Natural killer cell (primary cell): Measurements from ENCODE around the gene DGCR2. TPM values are rescaled to one million over a fixed set of nuclear protein-coding genes. Genes with fewer than 3 reads are reported as not detected.
A peak's percentile ranks its signal among the peaks of the same experiment; 100 is the strongest.

ENCODE experiments used
- ATAC-seq, 3 donors: fragments of 150-1000 bp in 2 of 3; fragments of 200-7000 bp in 1 of 3; cut with Tn5 transposase; 1 replicate in 1 of 3; 2 replicates in 2 of 3; pipeline ENCODE4 v1.10.0; 2021; ENCODE audit warnings: mild to moderate bottlenecking in 2 of 3, moderate library complexity in 2 of 3
- DNase-seq, 2 donors: peaks; one replicate each; pipeline versions ENCODE4 v3.0.0 to v3.0.0-alpha.2; 2013 to 2021; ENCODE audit warnings: mixed read lengths in 1 of 2
- H3K27ac ChIP-seq: one replicate; pipeline ENCODE4 v1.5.1; 2013; ENCODE audit warnings: mild to moderate bottlenecking, low read length
- H3K27me3 ChIP-seq: one replicate; pipeline ENCODE4 v1.6.1; 2013; ENCODE audit warnings: low read length; ENCODE audit not compliant: control insufficient read depth, insufficient read depth
- H3K36me3 ChIP-seq: one replicate; pipeline ENCODE4 v1.6.1; 2013; ENCODE audit warnings: low read length; ENCODE audit not compliant: control insufficient read depth, insufficient read depth
- H3K4me1 ChIP-seq: one replicate; pipeline ENCODE4 v1.6.1; 2013; ENCODE audit warnings: low read length; ENCODE audit not compliant: control insufficient read depth, insufficient read depth
- H3K4me3 ChIP-seq: one replicate; pipeline ENCODE4 v1.5.1; 2013; ENCODE audit warnings: low read length
- H3K9me3 ChIP-seq: one replicate; pipeline ENCODE4 v1.6.1; 2013; ENCODE audit warnings: low read length; ENCODE audit not compliant: control insufficient read depth, insufficient read depth
- H3K27ac Mint-ChIP-seq, 2 donors: one replicate each; pipeline ENCODE4 v1.8.0; 2022; ENCODE audit warnings: mild to moderate bottlenecking in 2 of 2, mixed read lengths in 2 of 2, moderate library complexity in 1 of 2
- H3K27me3 Mint-ChIP-seq, 2 donors: one replicate each; pipeline ENCODE4 v1.8.0; 2022; ENCODE audit warnings: low read depth in 2 of 2, mixed read lengths in 2 of 2
- H3K36me3 Mint-ChIP-seq: one replicate; pipeline ENCODE4 v1.8.0; 2022; ENCODE audit warnings: mixed read lengths
- H3K4me1 Mint-ChIP-seq, 2 donors: one replicate each; pipeline ENCODE4 v1.8.0; 2022; ENCODE audit warnings: mixed read lengths in 2 of 2
- H3K4me3 Mint-ChIP-seq: one replicate; pipeline ENCODE4 v1.8.0; 2022; ENCODE audit warnings: mild to moderate bottlenecking, moderate library complexity, mixed read lengths
- H3K9me3 Mint-ChIP-seq, 2 donors: one replicate each; pipeline ENCODE4 v1.8.0; 2022; ENCODE audit warnings: mixed read lengths in 2 of 2
- CTCF ChIP-seq: fragments of 200-600 bp; IDR thresholded peaks from one replicate; pipeline ENCODE4 v1.8.0; 2022; ENCODE audit warnings: antibody characterized with exemption
- WGBS: methylation state at CpG from one replicate; pipeline ENCODE4 v1.1.7; 2013; ENCODE audit warnings: missing lambda C conversion rate; ENCODE audit not compliant: insufficient coverage; 5-methylcytosine and 5-hydroxymethylcytosine counted together
- intact Hi-C: fragments of 100-400 bp; cut with micrococcal nuclease; formaldehyde crosslinking; loops from one replicate; pipeline ENCODE4 v1.14.2; 2022
- total RNA-seq, 4 donors: library from RNA; stranded (reverse); fragments of 120-200 nt in 1 of 4; gene quantifications; one replicate each; pipeline versions ENCODE4 v1.2.3 to v1.2.4, GENCODE V29; 2013 to 2022

Gene DGCR2
- total RNA-seq, 3 donors from 2014 or later (not counting 1 experiment from before 2014, with no cell fraction given): 27.5 to 44.1 (median 41.3) TPM

- intact Hi-C loops: no loop called here
- peaks cover 48% of the 10 kb centered on the region for H3K36me3 ChIP-seq
- H3K27me3 ChIP-seq: no peaks in the 10 kb centered on the region
- H3K27ac Mint-ChIP-seq: no peak overlapping the region
- no peaks in the 10 kb centered on the region for H3K36me3 Mint-ChIP-seq
- peaks cover 12% of the 10 kb centered on the region for H3K4me1 ChIP-seq
- TF ChIP-seq CTCF: no peak
- peak overlapping the region; percentile 28 for H3K4me3 Mint-ChIP-seq
- ATAC-seq: no peak
- H3K27me3 Mint-ChIP-seq: peaks cover 2 to 11% of the 10 kb centered on the region in 2 donors
- no peaks in the 10 kb centered on the region for H3K9me3 Mint-ChIP-seq
- 99% methylated on average over 9 of the region's 9 CpGs for WGBS
- no peak for DNase-seq
- no peaks in the 10 kb centered on the region for H3K9me3 ChIP-seq
- H3K27ac ChIP-seq: no peak overlapping the region
- H3K4me3 ChIP-seq: no peak overlapping the region
- peaks cover 17 to 22% of the 10 kb centered on the region in 2 donors for H3K4me1 Mint-ChIP-seq
Observed at GRCh38 chr22:19142394-19142793, 20.2 kb upstream of the DGCR2 start.

GRCh38 chr22:19139974-19140373 lies 17.8 kb upstream of the DGCR2 start:
- H3K4me3 ChIP-seq: no peak overlapping the region
- 97% methylated on average over 5 of the region's 5 CpGs for WGBS
- no peak overlapping the region for H3K27ac ChIP-seq
- no peaks in the 10 kb centered on the region for H3K9me3 ChIP-seq
- ATAC-seq (no peak), DNase-seq (no peak)
- H3K27me3 ChIP-seq: no peaks in the 10 kb centered on the region
- H3K4me3 Mint-ChIP-seq: no peak overlapping the region
- peaks cover 17 to 34% of the 10 kb centered on the region in 2 donors for H3K4me1 Mint-ChIP-seq
- H3K9me3 Mint-ChIP-seq: no peaks in the 10 kb centered on the region
- intact Hi-C loops: no loop called here
- no peak for TF ChIP-seq CTCF
- H3K4me1 ChIP-seq: peaks cover 12% of the 10 kb centered on the region
- no peaks in the 10 kb centered on the region for H3K27me3 Mint-ChIP-seq
- peaks cover 65% of the 10 kb centered on the region for H3K36me3 ChIP-seq
- no peak overlapping the region for H3K27ac Mint-ChIP-seq
- no peaks in the 10 kb centered on the region for H3K36me3 Mint-ChIP-seq

- Histone ChIP-seq H3K27me3 (no peaks in the 10 kb centered on the region), H3K4me3 (no peak overlapping the region), H3K36me3 (peaks cover 75% of the 10 kb centered on the region), H3K9me3 (no peaks in the 10 kb centered on the region), H3K27ac (no peak overlapping the region), H3K4me1 (peaks cover 9% of the 10 kb centered on the region)
- no peak for DNase-seq
- Mint-ChIP-seq H3K4me1 (peaks cover 8 to 25% of the 10 kb centered on the region in 2 donors), H3K36me3 (no peaks in the 10 kb centered on the region), H3K4me3 (no peak overlapping the region), H3K9me3 (no peaks in the 10 kb centered on the region), H3K27me3 (no peaks in the 10 kb centered on the region), H3K27ac (no peak overlapping the region)
- WGBS: 97% methylated on average over 9 of the region's 9 CpGs
- ATAC-seq: no peak
- no peak for TF ChIP-seq CTCF
- intact Hi-C loops: no loop called here
Observed at GRCh38 chr22:19139001-19139356, 16.8 kb upstream of the DGCR2 start.

GRCh38 chr22:19138217-19139000 lies 16.2 kb upstream of the DGCR2 start:
- no peak overlapping the region for H3K4me3 Mint-ChIP-seq
- no peaks in the 10 kb centered on the region for H3K9me3 ChIP-seq
- peaks cover 4% of the 10 kb centered on the region for H3K4me1 ChIP-seq
- H3K36me3 Mint-ChIP-seq: no peaks in the 10 kb centered on the region
- no peak overlapping the region for H3K4me3 ChIP-seq
- TF ChIP-seq CTCF: no peak
- intact Hi-C loops: no loop called here
- H3K36me3 ChIP-seq: peaks cover 78% of the 10 kb centered on the region
- no peak for DNase-seq
- H3K27me3 Mint-ChIP-seq: no peaks in the 10 kb centered on the region
- no peak overlapping the region for H3K27ac ChIP-seq
- 95% methylated on average over 15 of the region's 15 CpGs for WGBS
- ATAC-seq: no peak
- no peaks in the 10 kb centered on the region for H3K9me3 Mint-ChIP-seq
- no peak overlapping the region for H3K27ac Mint-ChIP-seq
- H3K27me3 ChIP-seq: no peaks in the 10 kb centered on the region
- peaks cover 2 to 19% of the 10 kb centered on the region in 2 donors for H3K4me1 Mint-ChIP-seq
